ENCODE results near the gene CIAO2A. TPM values are rescaled to one million over a fixed set of nuclear protein-coding genes. Genes with fewer than 3 reads are reported as not detected.
"Not testable (repeated sequence)": the region's sequence is repeated elsewhere in the genome, so short reads cannot be mapped to it uniquely, and the experiment has no call there.

The CIAO2A gene
- total RNA-seq, 1 donor from 2014 or later = 39.3 TPM

DNA sequence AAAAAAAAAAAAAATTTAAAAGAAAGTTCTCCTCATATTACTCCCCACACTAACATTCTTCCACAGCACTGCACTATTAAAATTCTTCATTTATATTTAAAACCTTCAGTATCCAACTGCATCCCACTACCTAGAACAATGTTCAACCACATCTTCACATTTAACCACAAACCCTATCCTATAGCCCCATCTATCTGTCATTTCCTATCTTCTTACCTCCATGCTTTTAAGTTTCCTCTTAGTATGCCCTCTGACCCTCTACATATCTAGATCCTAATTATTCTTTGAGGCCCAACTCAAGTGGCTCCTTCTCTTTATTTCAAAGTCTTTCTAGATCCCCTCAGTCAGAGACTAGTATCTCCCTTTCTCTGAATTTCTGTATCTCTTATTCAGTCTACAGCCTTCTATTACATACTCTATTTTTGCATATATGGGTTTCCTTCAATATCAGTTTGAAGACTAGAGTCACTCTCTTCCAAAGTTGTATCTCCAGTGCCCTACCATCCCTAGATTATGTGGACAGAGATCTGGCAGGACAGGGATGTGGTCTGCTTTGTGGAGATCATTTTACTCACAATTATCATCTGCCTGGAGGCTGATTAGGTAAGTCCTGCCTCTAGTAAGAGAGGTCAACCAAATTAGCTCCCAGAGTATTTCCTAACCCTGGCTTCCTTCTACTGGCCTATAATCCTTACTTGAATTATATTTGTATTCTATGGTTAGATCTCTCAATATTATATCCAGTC is 1.4 kb downstream of the CIAO2A start:
- H3K27ac Mint-ChIP-seq = peak overlapping the region; percentile 96
- H3K36me3 Mint-ChIP-seq = peaks cover 16% of the 10 kb centered on the region
- H3K9me3 Mint-ChIP-seq = peaks cover 5% of the 10 kb centered on the region
- TF ChIP-seq CTCF (IDR thresholded peaks at IDR 0.05; ENCODE audit: unreplicated experiment) = no peak
- H3K4me1 Mint-ChIP-seq = peaks cover 39% of the 10 kb centered on the region
- DNase-seq (ENCODE audit: low spot score in 2 of 2, unreplicated experiment in 2 of 2) = no peak
- no peaks in the 10 kb centered on the region for H3K27me3 Mint-ChIP-seq (ENCODE audit: low read depth)
- peak overlapping the region; percentile 97 for H3K4me3 Mint-ChIP-seq

- peaks cover 5% of the 10 kb centered on the region for H3K9me3 Mint-ChIP-seq
- TF ChIP-seq CTCF (IDR thresholded peaks at IDR 0.05; ENCODE audit: unreplicated experiment) = no peak
- no peak overlapping the region for H3K4me3 Mint-ChIP-seq
- no peaks in the 10 kb centered on the region for H3K27me3 Mint-ChIP-seq (ENCODE audit: low read depth)
- peaks cover 19% of the 10 kb centered on the region for H3K36me3 Mint-ChIP-seq
- DNase-seq (ENCODE audit: low spot score in 2 of 2, unreplicated experiment in 2 of 2) = no peak
- peaks cover 28% of the 10 kb centered on the region for H3K4me1 Mint-ChIP-seq
- no peak overlapping the region for H3K27ac Mint-ChIP-seq
Observed at GRCh38 chr15:64090527-64090926, 3.1 kb downstream of the CIAO2A start.

- TF ChIP-seq CTCF (IDR thresholded peaks at IDR 0.05; ENCODE audit: unreplicated experiment) = no peak
- DNase-seq (ENCODE audit: low spot score in 2 of 2, unreplicated experiment in 2 of 2) = no peak
- no peaks in the 10 kb centered on the region for H3K27me3 Mint-ChIP-seq (ENCODE audit: low read depth)
- H3K4me1 Mint-ChIP-seq = peaks cover 20% of the 10 kb centered on the region
- no peak overlapping the region for H3K27ac Mint-ChIP-seq
- H3K36me3 Mint-ChIP-seq = peaks cover 19% of the 10 kb centered on the region
- H3K4me3 Mint-ChIP-seq = no peak overlapping the region
- peaks cover 5% of the 10 kb centered on the region for H3K9me3 Mint-ChIP-seq
Observed at GRCh38 chr15:64089543-64090280, 3.9 kb downstream of the CIAO2A start.

DNA sequence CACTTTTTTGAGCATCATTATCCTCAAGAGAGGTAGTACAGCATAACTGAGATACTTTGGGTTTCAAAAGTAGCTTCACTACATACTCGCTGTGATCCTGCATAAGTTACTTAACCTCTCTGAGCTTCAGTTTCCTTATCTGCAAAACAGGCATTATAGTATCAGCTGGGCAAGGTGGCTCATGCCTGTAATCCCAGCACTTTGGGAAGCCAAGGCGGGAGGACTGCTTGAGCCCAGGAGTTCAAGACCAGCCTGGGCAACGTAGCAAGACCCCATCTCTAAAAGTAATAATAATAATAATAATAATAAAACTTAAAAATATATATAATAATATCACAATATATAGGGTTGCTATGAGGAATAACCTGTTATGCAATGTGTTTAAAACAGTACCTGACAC is 10.9 kb downstream of the CIAO2A start:
- Mint-ChIP-seq H3K4me3 (no peak overlapping the region), H3K36me3 (peaks cover 30% of the 10 kb centered on the region), H3K27ac (no peak overlapping the region), H3K4me1 (no peaks in the 10 kb centered on the region), H3K27me3 (ENCODE audit: low read depth) (no peaks in the 10 kb centered on the region), H3K9me3 (peaks cover 1% of the 10 kb centered on the region)
- no peak for DNase-seq (ENCODE audit: low spot score in 2 of 2, unreplicated experiment in 2 of 2)
- TF ChIP-seq CTCF (IDR thresholded peaks at IDR 0.05; ENCODE audit: unreplicated experiment) = no peak

GRCh38 chr15:64073496-64073895 is 20.1 kb downstream of the CIAO2A start:
- H3K9me3 Mint-ChIP-seq; H3K4me3 Mint-ChIP-seq; H3K4me1 Mint-ChIP-seq; H3K27ac Mint-ChIP-seq; H3K27me3 Mint-ChIP-seq (ENCODE audit: low read depth); DNase-seq (ENCODE audit: low spot score in 2 of 2, unreplicated experiment in 2 of 2): not testable (repeated sequence)
- peaks cover 26% of the 10 kb centered on the region for H3K36me3 Mint-ChIP-seq

DNA sequence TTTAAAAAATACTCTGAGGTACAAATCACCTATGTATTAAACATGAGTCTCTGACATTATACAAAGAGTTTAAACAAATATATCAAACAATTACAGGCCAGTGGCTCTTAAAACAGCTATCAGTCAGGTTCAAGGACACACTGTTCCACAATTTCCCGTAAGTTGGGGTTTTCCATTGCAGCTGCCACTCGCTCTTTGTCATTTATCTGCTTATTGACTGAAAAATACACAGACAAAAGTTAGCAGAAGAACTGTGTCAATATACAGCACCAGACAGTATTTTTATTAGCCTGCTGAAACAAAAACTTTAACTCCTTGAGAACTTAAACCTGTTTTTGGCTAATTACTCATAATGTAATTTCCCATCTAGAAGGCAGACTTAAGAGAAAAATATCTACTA is 20.8 kb downstream of the CIAO2A start:
- H3K4me3 Mint-ChIP-seq = no peak overlapping the region
- DNase-seq (ENCODE audit: low spot score in 2 of 2, unreplicated experiment in 2 of 2) = no peak
- no peak for TF ChIP-seq CTCF (IDR thresholded peaks at IDR 0.05; ENCODE audit: unreplicated experiment)
- H3K36me3 Mint-ChIP-seq = peaks cover 26% of the 10 kb centered on the region
- H3K9me3 Mint-ChIP-seq = no peaks in the 10 kb centered on the region
- H3K27ac Mint-ChIP-seq = peak overlapping the region; percentile 14
- H3K4me1 Mint-ChIP-seq = no peaks in the 10 kb centered on the region
- H3K27me3 Mint-ChIP-seq (ENCODE audit: low read depth) = no peaks in the 10 kb centered on the region

Data from mesothelial cell of epicardium (in vitro differentiated cells).